Activated CD8-positive, alpha-beta memory T cell treated with anti-CD3 and anti-CD28 coated beads, Interleukin-2, amount 10 ng/mL, durations not matched to agents 7 days and 5 days (primary cell): ENCODE measurements around the gene STK32B. TPM values are rescaled to one million over a fixed set of nuclear protein-coding genes. Genes with fewer than 3 reads are reported as not detected.

Experiments
- ATAC-seq: fragments of 150-1000 bp; cut with Tn5 transposase; one replicate; pipeline ENCODE4 v1.10.0; 2021; ENCODE audit warnings: moderate library complexity
- CTCF ChIA-PET: fragments of 350-600 bp; sonication (Branson Sonifier 250); formaldehyde crosslinking; loops from one replicate; lab custom pipeline; 2021; ENCODE audit warnings: antibody characterized with exemption; lab: Charles Lee
- DNase-seq: peaks from one replicate; pipeline ENCODE4 v3.0.0-alpha.2; 2020
- H3K27ac Mint-ChIP-seq: one replicate; pipeline ENCODE4 v1.8.0; 2021; ENCODE audit warnings: mild to moderate bottlenecking, mixed read lengths
- H3K27me3 Mint-ChIP-seq: one replicate; pipeline ENCODE4 v1.8.0; 2021; ENCODE audit warnings: mixed read lengths
- H3K36me3 Mint-ChIP-seq: one replicate; pipeline ENCODE4 v1.8.0; 2021; ENCODE audit warnings: mild to moderate bottlenecking, mixed read lengths
- H3K4me1 Mint-ChIP-seq: one replicate; pipeline ENCODE4 v1.8.0; 2021; ENCODE audit warnings: mixed read lengths
- H3K4me3 Mint-ChIP-seq: one replicate; pipeline ENCODE4 v1.8.0; 2021; ENCODE audit warnings: mild to moderate bottlenecking, moderate library complexity, mixed read lengths
- H3K9me3 Mint-ChIP-seq: one replicate; pipeline ENCODE4 v1.8.0; 2022; ENCODE audit warnings: low read depth, mixed read lengths
- total RNA-seq, 2 experiments: library from RNA; stranded (reverse); gene quantifications; one replicate each; pipeline ENCODE4 v1.2.3, GENCODE V29; 2021

STK32B gene
- total RNA-seq, 2 experiments from 2014 or later, result not detected

DNA sequence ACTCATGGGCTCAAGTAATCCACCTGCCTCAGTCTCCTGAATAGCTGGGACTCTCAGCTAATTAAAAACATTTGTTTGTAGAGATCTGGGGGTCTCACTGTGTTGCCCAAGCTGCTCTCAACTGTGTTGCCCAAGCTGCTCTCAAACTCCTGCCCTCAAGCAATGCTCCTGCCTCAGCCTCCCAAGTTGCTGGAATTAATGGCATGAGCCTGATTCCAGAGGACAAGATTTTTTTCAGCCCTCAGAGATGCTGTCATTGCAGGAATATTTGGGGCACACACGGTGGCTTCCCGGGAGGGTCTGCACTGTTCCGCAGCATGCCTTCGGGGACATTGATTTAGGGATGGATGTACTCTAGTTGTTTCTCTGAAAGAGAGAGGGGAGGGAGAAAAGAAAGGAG lies 49.7 kb downstream of the STK32B start:
- Mint-ChIP-seq H3K9me3 (peaks cover 2% of the 10 kb centered on the region), H3K27ac (no peak overlapping the region), H3K27me3 (no peaks in the 10 kb centered on the region), H3K4me3 (no peak overlapping the region), H3K36me3 (no peaks in the 10 kb centered on the region), H3K4me1 (no peaks in the 10 kb centered on the region)
- no peak for ATAC-seq
- CTCF ChIA-PET, result no interaction called here
- no peak for DNase-seq

DNA sequence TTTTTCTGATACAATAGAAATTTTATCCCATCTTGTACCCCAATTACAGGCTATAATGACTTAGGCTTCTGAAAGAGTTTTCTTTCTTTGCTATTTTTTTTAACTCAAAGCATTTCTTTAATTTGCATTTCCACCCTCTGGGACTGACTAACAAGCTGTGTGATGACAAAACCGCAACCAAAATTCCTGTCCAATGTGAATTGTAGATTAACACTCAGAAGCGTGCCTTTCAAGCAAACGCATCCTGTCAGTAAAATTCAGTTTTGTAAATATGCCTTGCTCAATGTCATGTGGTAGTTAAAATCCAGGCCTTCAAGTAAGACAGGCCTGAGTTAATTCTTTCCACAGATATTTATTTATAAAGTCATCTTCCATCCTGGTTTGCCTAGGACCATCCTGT lies 50.3 kb downstream of the STK32B start:
- H3K4me1 Mint-ChIP-seq, result no peaks in the 10 kb centered on the region
- H3K27me3 Mint-ChIP-seq, result no peaks in the 10 kb centered on the region
- CTCF ChIA-PET, result no interaction called here
- DNase-seq (no peak), ATAC-seq (no peak)
- no peak overlapping the region for H3K4me3 Mint-ChIP-seq
- no peaks in the 10 kb centered on the region for H3K36me3 Mint-ChIP-seq
- H3K27ac Mint-ChIP-seq, result no peak overlapping the region
- peaks cover 2% of the 10 kb centered on the region for H3K9me3 Mint-ChIP-seq

DNA sequence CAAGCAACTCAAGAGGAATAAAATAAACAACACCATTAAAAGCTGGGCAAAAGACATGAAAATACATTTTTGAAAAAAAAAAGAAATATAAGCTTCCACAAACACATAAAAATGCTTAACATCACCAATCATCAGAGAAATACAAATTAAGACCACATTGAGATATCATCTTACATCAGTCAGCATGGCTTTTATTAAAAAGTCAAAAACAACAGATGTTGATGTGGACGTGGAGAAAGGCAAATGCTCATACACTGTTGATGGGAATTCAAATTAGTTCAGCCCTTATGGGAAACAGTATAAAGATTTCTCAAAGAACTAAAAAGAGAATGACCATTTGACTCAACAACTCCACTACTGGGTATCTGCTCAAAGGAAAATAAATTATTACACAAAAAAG lies 59.6 kb downstream of the STK32B start:
- ATAC-seq, result no peak
- CTCF ChIA-PET, result no interaction called here
- Mint-ChIP-seq H3K27ac (no peak overlapping the region), H3K4me1 (no peaks in the 10 kb centered on the region), H3K4me3 (no peak overlapping the region), H3K27me3 (no peaks in the 10 kb centered on the region), H3K36me3 (no peaks in the 10 kb centered on the region), H3K9me3 (no peaks in the 10 kb centered on the region)
- DNase-seq, result no peak

- CTCF ChIA-PET, result no interaction called here
- ATAC-seq, result no peak
- no peaks in the 10 kb centered on the region for H3K36me3 Mint-ChIP-seq
- no peaks in the 10 kb centered on the region for H3K27me3 Mint-ChIP-seq
- H3K9me3 Mint-ChIP-seq, result no peaks in the 10 kb centered on the region
- H3K4me3 Mint-ChIP-seq, result no peak overlapping the region
- H3K27ac Mint-ChIP-seq, result no peak overlapping the region
- DNase-seq, result no peak
- H3K4me1 Mint-ChIP-seq, result no peaks in the 10 kb centered on the region
Observed at GRCh38 chr4:5112333-5113095, 61.2 kb downstream of the STK32B start.

DNA sequence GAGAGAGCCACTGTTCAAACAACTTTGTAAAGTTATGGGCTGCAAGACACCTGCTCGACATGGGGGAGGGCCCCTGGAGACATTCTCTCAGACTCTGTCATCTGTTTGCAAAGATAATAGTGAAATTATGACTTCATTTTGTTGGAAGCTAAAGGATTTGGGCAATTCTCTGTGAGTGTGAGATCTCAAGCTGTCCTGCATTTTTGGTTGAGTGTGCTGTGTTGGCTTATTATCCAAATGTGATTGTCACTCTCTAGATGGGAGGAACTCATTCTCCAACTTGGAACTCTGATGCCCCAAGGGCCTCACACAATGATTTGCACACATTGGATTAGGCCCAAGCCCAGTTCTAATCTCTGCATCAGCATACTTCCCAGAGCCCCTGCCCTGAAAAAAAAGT lies 63.7 kb downstream of the STK32B start:
- CTCF ChIA-PET, result no interaction called here
- Mint-ChIP-seq H3K4me1 (no peaks in the 10 kb centered on the region), H3K27ac (no peak overlapping the region), H3K4me3 (no peak overlapping the region), H3K27me3 (no peaks in the 10 kb centered on the region), H3K36me3 (no peaks in the 10 kb centered on the region), H3K9me3 (no peaks in the 10 kb centered on the region)
- no peak for ATAC-seq
- no peak for DNase-seq

GRCh38 chr4:5118091-5118786 lies 67.0 kb downstream of the STK32B start:
- ATAC-seq, result no peak
- CTCF ChIA-PET, result no interaction called here

DNA sequence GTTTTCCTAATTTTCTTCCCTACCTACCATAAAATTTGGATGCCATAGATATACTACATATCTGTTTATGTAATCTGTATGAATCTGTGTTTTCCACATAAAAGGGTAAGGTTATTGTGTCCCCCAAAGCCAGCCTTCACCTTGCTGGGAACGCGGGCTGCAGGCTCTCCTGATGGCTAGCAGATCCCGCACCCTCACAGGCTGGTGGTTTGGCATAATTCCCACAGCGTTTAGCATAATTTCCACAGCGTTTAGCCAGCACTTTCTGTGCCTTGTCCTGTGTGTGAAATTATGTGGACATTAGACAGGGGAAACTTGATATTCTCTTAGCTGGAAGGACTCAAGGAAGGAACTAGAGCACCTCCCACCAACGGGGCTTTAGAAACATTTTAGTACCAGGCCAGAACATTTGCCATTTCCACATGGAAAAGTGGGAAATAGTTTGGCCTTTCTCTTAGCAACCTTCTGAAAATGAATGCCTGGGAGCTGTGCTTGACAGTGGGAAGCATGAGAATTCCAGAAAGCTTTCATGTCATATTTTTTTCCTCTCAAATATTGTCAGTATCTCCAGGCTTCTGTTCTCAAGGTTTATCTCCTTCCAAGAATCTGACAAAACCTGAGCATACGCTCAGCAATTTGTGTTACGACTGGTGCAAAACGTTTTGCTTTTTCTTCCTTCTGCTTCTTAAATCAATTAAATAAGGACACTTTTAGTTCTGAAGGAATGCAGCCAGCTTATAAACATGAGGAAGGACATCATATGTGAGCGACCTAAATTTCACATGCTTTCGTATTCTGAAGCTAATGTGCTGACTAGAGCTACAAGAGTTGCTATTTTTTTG lies 67.9 kb downstream of the STK32B start:
- Mint-ChIP-seq H3K9me3 (no peaks in the 10 kb centered on the region), H3K4me3 (no peak overlapping the region), H3K27ac (no peak overlapping the region), H3K4me1 (no peaks in the 10 kb centered on the region), H3K27me3 (no peaks in the 10 kb centered on the region), H3K36me3 (no peaks in the 10 kb centered on the region)
- CTCF ChIA-PET, result no interaction called here
- ATAC-seq (no peak), DNase-seq (no peak)

More at GRCh38 chr4:5118091-5118786, 67.0 kb downstream of the STK32B start:
- DNase-seq, result no peak
- Mint-ChIP-seq H3K9me3 (no peaks in the 10 kb centered on the region), H3K36me3 (no peaks in the 10 kb centered on the region), H3K27ac (no peak overlapping the region), H3K27me3 (no peaks in the 10 kb centered on the region), H3K4me3 (no peak overlapping the region), H3K4me1 (no peaks in the 10 kb centered on the region)

- Mint-ChIP-seq H3K36me3 (no peaks in the 10 kb centered on the region), H3K27me3 (no peaks in the 10 kb centered on the region), H3K4me1 (no peaks in the 10 kb centered on the region), H3K9me3 (peaks cover 2% of the 10 kb centered on the region), H3K4me3 (no peak overlapping the region), H3K27ac (no peak overlapping the region)
- CTCF ChIA-PET, result no interaction called here
- no peak for DNase-seq
- ATAC-seq, result no peak
Observed at GRCh38 chr4:5120067-5120466, 68.8 kb downstream of the STK32B start.

DNA sequence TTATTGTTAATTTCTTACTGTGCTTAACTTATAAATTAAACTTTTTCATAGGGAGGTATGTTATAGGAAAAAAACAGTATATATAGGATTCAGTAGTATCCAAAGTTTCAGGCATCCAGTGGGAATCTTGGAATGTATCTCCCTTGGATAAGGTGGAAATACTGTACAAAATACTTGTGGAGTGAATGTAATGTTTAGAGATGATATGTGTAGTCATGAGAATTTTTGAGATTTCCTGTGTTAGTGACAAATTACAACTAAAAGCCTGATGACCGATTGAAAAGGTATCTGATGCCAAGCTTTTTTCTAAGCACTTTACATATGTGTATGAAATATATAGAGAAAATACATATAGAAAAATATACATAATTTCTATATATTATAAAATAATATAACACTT lies 69.2 kb downstream of the STK32B start:
- Mint-ChIP-seq H3K27ac (no peak overlapping the region), H3K4me3 (no peak overlapping the region), H3K27me3 (no peaks in the 10 kb centered on the region), H3K36me3 (no peaks in the 10 kb centered on the region), H3K4me1 (no peaks in the 10 kb centered on the region), H3K9me3 (peaks cover 2% of the 10 kb centered on the region)
- CTCF ChIA-PET, result no interaction called here
- ATAC-seq (no peak), DNase-seq (no peak)

DNA sequence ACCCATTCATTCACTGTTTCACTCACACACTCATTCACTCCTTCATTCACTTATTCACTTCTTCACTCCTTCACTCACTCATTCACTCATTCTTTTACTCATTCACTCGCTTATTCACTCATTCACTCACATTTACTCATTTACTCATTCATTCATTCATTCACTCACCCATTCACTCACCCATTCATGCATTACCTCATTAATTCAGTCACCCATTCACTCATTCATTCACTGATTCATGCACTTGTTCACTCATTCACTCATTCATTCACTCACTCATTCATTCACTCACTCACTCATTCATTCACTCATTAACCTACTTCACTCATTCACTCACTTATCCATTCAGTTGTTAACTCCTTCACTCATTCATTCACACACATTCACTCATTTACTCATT lies 70.8 kb downstream of the STK32B start:
- ATAC-seq (no peak), DNase-seq (no peak)
- Mint-ChIP-seq H3K9me3 (peaks cover 2% of the 10 kb centered on the region), H3K4me3 (no peak overlapping the region), H3K27ac (no peak overlapping the region), H3K27me3 (no peaks in the 10 kb centered on the region), H3K4me1 (no peaks in the 10 kb centered on the region), H3K36me3 (no peaks in the 10 kb centered on the region)
- CTCF ChIA-PET, result no interaction called here

DNA sequence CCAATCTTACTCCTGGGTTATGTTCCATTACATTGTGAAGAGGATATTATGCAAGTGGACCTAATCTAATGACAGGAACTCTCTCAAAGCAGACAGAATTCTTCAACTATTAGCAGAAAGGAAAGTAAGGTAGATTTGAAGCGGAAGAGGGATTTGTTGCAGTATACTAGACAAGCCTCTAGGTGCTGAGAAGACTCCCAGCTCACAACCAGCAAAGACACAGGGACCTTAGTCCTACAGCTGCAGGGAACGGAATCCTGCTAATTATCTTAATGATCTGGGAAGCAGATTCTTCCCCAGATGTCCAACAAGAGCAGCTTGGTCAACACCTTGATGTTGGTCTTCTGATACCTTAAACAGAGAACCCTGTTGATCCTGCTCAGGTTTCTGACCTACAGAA lies 73.6 kb downstream of the STK32B start:
- DNase-seq, result no peak
- no peaks in the 10 kb centered on the region for H3K36me3 Mint-ChIP-seq
- no peak overlapping the region for H3K4me3 Mint-ChIP-seq
- H3K4me1 Mint-ChIP-seq, result no peaks in the 10 kb centered on the region
- H3K27me3 Mint-ChIP-seq, result no peaks in the 10 kb centered on the region
- CTCF ChIA-PET, result no interaction called here
- H3K27ac Mint-ChIP-seq, result no peak overlapping the region
- no peak for ATAC-seq
- peaks cover 2% of the 10 kb centered on the region for H3K9me3 Mint-ChIP-seq

GRCh38 chr4:5125321-5125720 lies 74.0 kb downstream of the STK32B start:
- Mint-ChIP-seq H3K4me3 (no peak overlapping the region), H3K4me1 (no peaks in the 10 kb centered on the region), H3K9me3 (peaks cover 2% of the 10 kb centered on the region), H3K36me3 (no peaks in the 10 kb centered on the region), H3K27ac (no peak overlapping the region), H3K27me3 (no peaks in the 10 kb centered on the region)
- DNase-seq (no peak), ATAC-seq (no peak)
- CTCF ChIA-PET, result no interaction called here

- CTCF ChIA-PET, result no interaction called here
- H3K27me3 Mint-ChIP-seq, result no peaks in the 10 kb centered on the region
Observed at GRCh38 chr4:5126231-5126630, 75.0 kb downstream of the STK32B start.

More at GRCh38 chr4:5126231-5126630, 75.0 kb downstream of the STK32B start:
- Mint-ChIP-seq H3K36me3 (no peaks in the 10 kb centered on the region), H3K4me3 (no peak overlapping the region), H3K9me3 (peaks cover 2% of the 10 kb centered on the region), H3K27ac (no peak overlapping the region), H3K4me1 (no peaks in the 10 kb centered on the region)
- ATAC-seq (no peak), DNase-seq (no peak)
